SK-N-SH (cell line): Measurements from ENCODE around the gene CISD3. TPM values are rescaled to one million over a fixed set of nuclear protein-coding genes. Genes with fewer than 3 reads are reported as not detected.

Experiments
- CTCF ChIA-PET: fragments of 300-600, 350-600 bp; formaldehyde crosslinking; extraction: SDS; loops from one replicate; lab custom pipeline; 2021; lab: Yijun Ruan, JAX
- POLR2A ChIA-PET: fragments of 350-600 bp; sonication (Branson Sonifier 250); formaldehyde crosslinking; extraction: SDS; loops from one replicate; lab custom pipeline; 2020; ENCODE audit warnings: antibody characterized with exemption, inconsistent platforms; lab: Yijun Ruan, JAX
- DNase-seq: peaks from one replicate; pipeline ENCODE4 v3.0.0; 2012
- H2AFZ ChIP-seq: fragments of 200-600 bp; sonication (generic); 2 replicates; pipeline ENCODE4 v1.8.1; 2016; ENCODE audit warnings: antibody characterized with exemption, mild to moderate bottlenecking, low read depth
- H3F3A ChIP-seq: fragments of 200-600 bp; sonication (generic); replicated peaks from 2 replicates; pipeline ENCODE3; 2016; ENCODE audit warnings: antibody characterized with exemption, mild to moderate bottlenecking; ENCODE audit not compliant: insufficient read depth
- H3K27ac ChIP-seq, 2 experiments: fragments of 200-500 bp in 1 of 2; fragments of 200-600 bp in 1 of 2; sonication (Bioruptor generic) in 1 of 2; sonication (generic), shearing (Covaris generic) in 1 of 2; 2 replicates each; pipeline versions ENCODE4 v1.5.1 to v1.6.1; 2014 to 2016; ENCODE audit warnings: low read depth in 2 of 2, inconsistent platforms in 1 of 2, low read length in 1 of 2, mild to moderate bottlenecking in 1 of 2, mixed read lengths in 1 of 2
- H3K27me3 ChIP-seq: fragments of 200-600 bp; sonication (generic), shearing (Covaris generic); 2 replicates; pipeline ENCODE4 v1.6.1; 2016; ENCODE audit warnings: mixed run types; ENCODE audit not compliant: insufficient read depth
- H3K36me3 ChIP-seq, 2 experiments: fragments of 200-500 bp in 1 of 2; fragments of 200-600 bp in 1 of 2; sonication (Bioruptor generic) in 1 of 2; sonication (generic) in 1 of 2; replicated peaks in 1 of 2; 2 replicates each; pipeline versions ENCODE3 to v1.5.1; 2014 to 2016; ENCODE audit warnings: low read length in 1 of 2, mild to moderate bottlenecking in 1 of 2; ENCODE audit not compliant: insufficient read depth in 2 of 2, control insufficient read depth in 1 of 2
- H3K4me1 ChIP-seq, 2 experiments: fragments of 200-500 bp in 1 of 2; fragments of 200-600 bp in 1 of 2; sonication (Bioruptor generic) in 1 of 2; sonication (generic), shearing (Covaris generic) in 1 of 2; 2 replicates each; pipeline versions ENCODE4 v1.5.1 to v1.6.1; 2014 to 2016; ENCODE audit warnings: low read depth in 1 of 2, low read length in 1 of 2, mixed run types in 1 of 2; ENCODE audit not compliant: insufficient read depth in 2 of 2, control insufficient read depth in 1 of 2
- H3K4me2 ChIP-seq: fragments of 200-600 bp; sonication (generic), shearing (Covaris generic); 2 replicates; pipeline ENCODE4 v1.6.1; 2017; ENCODE audit warnings: mixed run types
- H3K4me3 ChIP-seq, 2 experiments: fragments of 200-500 bp in 1 of 2; fragments of 200-600 bp in 1 of 2; sonication (Bioruptor generic) in 1 of 2; sonication (generic), shearing (Covaris generic) in 1 of 2; 2 replicates each; pipeline versions ENCODE4 v1.5.1 to v1.8.1; 2014 to 2016; ENCODE audit warnings: low read depth in 2 of 2, inconsistent platforms in 1 of 2, low read length in 1 of 2, mild to moderate bottlenecking in 1 of 2, mixed read lengths in 1 of 2, moderate library complexity in 1 of 2
- H3K79me2 ChIP-seq: fragments of 200-600 bp; sonication (generic); 2 replicates; pipeline ENCODE4 v1.8.1; 2017; ENCODE audit warnings: mild to moderate bottlenecking; ENCODE audit not compliant: insufficient read depth
- H3K9ac ChIP-seq: fragments of 200-600 bp; sonication (generic); 2 replicates; pipeline ENCODE4 v1.6.1; 2017; ENCODE audit warnings: mixed run types
- H3K9me2 ChIP-seq: fragments of 200-600 bp; sonication (generic); 2 replicates; pipeline ENCODE4 v1.6.1; 2017; ENCODE audit warnings: mixed run types
- H3K9me3 ChIP-seq: fragments of 200-600 bp; sonication (generic); 2 replicates; pipeline ENCODE4 v1.6.1; 2017; ENCODE audit warnings: mixed run types, mild to moderate bottlenecking, moderate library complexity
- H4K20me1 ChIP-seq: fragments of 200-600 bp; sonication (generic); 2 replicates; pipeline ENCODE4 v1.6.1; 2017; ENCODE audit warnings: mild to moderate bottlenecking, mixed run types; ENCODE audit not compliant: insufficient read depth
- FOSL2 ChIP-seq: IDR thresholded peaks from 2 replicates; pipeline ENCODE4 v1.4.0; 2012; ENCODE audit warnings: low read depth, mild to moderate bottlenecking, moderate library complexity, borderline replicate concordance
- FOXM1 ChIP-seq: IDR thresholded peaks from 2 replicates; pipeline ENCODE4 v1.4.0; 2012; ENCODE audit warnings: low read depth, mild to moderate bottlenecking
- GATA2 ChIP-seq: sonication (generic); formaldehyde crosslinking; IDR thresholded peaks from 2 replicates; pipeline ENCODE4 v1.5.0; 2020; ENCODE audit warnings: mild to moderate bottlenecking, missing genetic modification reagents
- MXI1 ChIP-seq: IDR thresholded peaks from 2 replicates; pipeline ENCODE4 v1.6.1; 2012; ENCODE audit warnings: mild to moderate bottlenecking, low read depth, low read length, improper control_type of control experiment
- NRF1 ChIP-seq: IDR thresholded peaks from 2 replicates; pipeline ENCODE4 v1.6.1; 2012; ENCODE audit warnings: low read depth, mild to moderate bottlenecking, low read length
- TAF1 ChIP-seq: IDR thresholded peaks from 2 replicates; pipeline ENCODE4 v1.6.1; 2012; ENCODE audit warnings: low read depth, mild to moderate bottlenecking, low read length, moderate library complexity, borderline replicate concordance
- TCF12 ChIP-seq: IDR thresholded peaks from 2 replicates; pipeline ENCODE4 v1.4.0; 2012
- TEAD4 ChIP-seq: IDR thresholded peaks from 2 replicates; pipeline ENCODE4 v1.4.0; 2012; ENCODE audit warnings: mild to moderate bottlenecking, borderline replicate concordance; ENCODE audit not compliant: insufficient read depth
- USF1 ChIP-seq: IDR thresholded peaks from 2 replicates; pipeline ENCODE4 v1.4.0; 2012; ENCODE audit warnings: low read depth, borderline replicate concordance
- USF2 ChIP-seq: fragments of 150-350 bp; IDR thresholded peaks from 2 replicates; pipeline ENCODE4 v1.6.1; 2017; ENCODE audit warnings: antibody characterized with exemption, low read length, low read depth, borderline replicate concordance
- YY1 ChIP-seq: IDR thresholded peaks from 2 replicates; pipeline ENCODE4 v1.4.0; 2012; ENCODE audit warnings: low read depth, mild to moderate bottlenecking
- WGBS: methylation state at CpG from one replicate; pipeline ENCODE4 v1.1.6; 2017; ENCODE audit warnings: low lambda C conversion rate; 5-methylcytosine and 5-hydroxymethylcytosine counted together
- polyA plus RNA-seq, 3 experiments: library from polyadenylated mRNA; depleted of rRNA; stranded (reverse); fragments of >200 nt; gene quantifications; 2 replicates each; pipeline ENCODE4 v1.2.3, GENCODE V29; 2012
- TF ChIP-seq, protein P1 (sequence below): IDR thresholded peaks from 2 replicates; pipeline ENCODE4 v1.6.1; 2012; ENCODE audit warnings: mild to moderate bottlenecking, low read depth, low read length, moderate library complexity

CISD3 gene
- polyA plus RNA-seq, 1 of the 3 experiments (the other 2 are of a cell fraction), result 16.5 TPM

DNA sequence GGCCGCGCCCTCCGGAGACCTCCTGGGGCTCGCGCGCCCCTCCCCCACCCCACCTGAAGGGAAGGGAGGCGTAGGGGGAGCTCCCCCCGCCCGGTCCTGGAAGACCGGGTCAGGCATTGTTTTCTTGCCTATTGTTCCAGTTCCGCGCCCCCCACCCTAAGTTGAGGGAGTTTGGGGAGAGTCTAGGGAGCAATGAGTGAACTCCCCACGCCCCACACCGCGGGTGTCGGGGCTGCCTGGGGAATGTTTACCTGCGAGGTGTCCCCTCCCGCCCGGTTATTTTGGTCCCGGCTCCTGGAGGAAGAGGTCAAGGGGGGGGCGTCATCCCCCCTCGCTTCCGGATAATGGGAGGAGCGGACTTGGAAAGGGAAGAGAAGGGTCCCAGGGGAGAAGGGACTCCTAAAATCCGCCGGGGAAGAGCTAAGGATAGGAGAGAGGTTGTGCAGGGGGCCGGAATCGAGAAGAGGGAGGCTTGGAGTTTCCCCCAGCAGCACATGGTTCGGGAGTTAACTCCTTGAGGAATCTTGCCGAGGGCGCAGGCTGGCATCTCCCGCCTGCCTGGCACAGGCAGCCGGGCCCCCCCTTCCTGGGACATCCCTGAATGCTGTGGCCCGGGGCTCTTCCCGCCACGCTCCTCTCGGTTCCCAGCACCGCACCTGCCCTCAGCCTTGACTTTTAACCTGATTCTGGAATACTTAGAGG lies 24.2 kb upstream of the CISD3 start (continued):
- TF ChIP-seq USF2 (no peak), TAF1 (0 out of 2 replicates have a peak, but pooled peaks have one; percentile 17), TEAD4 (no peak)

DNA sequence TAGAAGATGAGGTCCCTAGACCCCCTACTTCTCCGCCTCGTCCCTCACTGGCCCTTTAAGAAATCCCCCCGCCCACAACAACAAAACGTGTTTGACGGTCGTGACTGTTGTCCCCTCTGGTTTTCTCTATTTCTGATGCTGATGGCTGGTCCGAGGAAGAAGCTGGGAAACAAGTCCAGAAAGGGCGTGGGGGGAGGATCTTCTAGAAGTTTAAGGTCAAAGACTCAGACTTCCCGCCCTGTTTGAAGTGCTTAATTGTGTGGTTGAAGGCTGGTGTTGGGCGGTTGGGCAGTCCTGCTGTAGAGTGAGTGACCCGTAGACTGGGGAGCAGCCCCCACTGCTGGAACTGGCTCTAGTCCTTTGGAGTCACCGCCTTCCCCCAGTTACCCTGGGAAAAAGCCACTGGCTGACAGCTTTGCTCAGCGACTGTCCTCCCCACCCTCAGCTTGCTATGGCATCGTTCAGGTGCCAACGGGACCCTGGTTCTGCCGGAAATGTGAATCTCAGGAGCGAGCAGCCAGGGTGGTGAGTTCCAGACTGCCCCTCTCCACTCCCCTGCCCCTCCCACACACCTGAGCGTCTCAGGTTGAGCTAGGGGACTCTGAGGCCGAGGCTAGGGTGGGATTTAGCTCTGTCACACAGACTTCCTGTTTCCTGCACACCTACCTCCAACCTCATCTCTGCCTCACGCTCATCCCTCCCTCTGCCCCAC lies 23.5 kb upstream of the CISD3 start:
- CTCF ChIA-PET, result interaction anchor here (0.6 to 3.8 kb wide), 6 partner anchors 25 to 349 kb away, joined by 3 to 25 read pairs (median 4); no protein-coding TSS in a partner anchor
- Histone ChIP-seq H3K9me2 (no peaks in the 10 kb centered on the region), H3F3A (peaks cover 22% of the 10 kb centered on the region)
- TF ChIP-seq FOXM1 (no peak), MXI1 (0 out of 2 replicates have a peak, but pooled peaks have one; percentile 8)
- TF ChIP-seq, all 33 proteins: peak for 1
- WGBS, result 30% methylated on average over 15 of the region's 20 CpGs
- peak overlapping the region; percentile 66; the same call in 1 of the 2 replicates for H2AFZ ChIP-seq
- H3K27ac ChIP-seq, result peak overlapping the region in 1 of 2 experiments; percentile 96; a peak in 2 of 4 replicates
- H3K79me2 ChIP-seq, result peaks cover 47% of the 10 kb centered on the region; the same call in 1 of the 2 replicates
- peaks cover 9% of the 10 kb centered on the region; the same call in 1 of the 2 replicates for H4K20me1 ChIP-seq
- H3K36me3 ChIP-seq, result peaks cover 9 to 32% of the 10 kb centered on the region in 2 experiments
- H3K4me1 ChIP-seq, result peaks cover 7 to 39% of the 10 kb centered on the region in 2 experiments; a peak in 2 of 4 replicates
- peak overlapping the region; percentile 75; the same call in 1 of the 2 replicates for H3K9ac ChIP-seq
- no peaks in the 10 kb centered on the region for H3K27me3 ChIP-seq
- peak overlapping the region; percentile 88 to 98 for H3K4me3 ChIP-seq
- H3K9me3 ChIP-seq, result no peaks in the 10 kb centered on the region
- DNase-seq, result no peak
- POLR2A ChIA-PET, result interaction anchor here (1.4 to 3.7 kb wide), 4 partner anchors 10 to 22 kb away, joined by 3 to 14 read pairs (median 8); no protein-coding TSS in a partner anchor
- peak overlapping the region; percentile 89 for H3K4me2 ChIP-seq

DNA sequence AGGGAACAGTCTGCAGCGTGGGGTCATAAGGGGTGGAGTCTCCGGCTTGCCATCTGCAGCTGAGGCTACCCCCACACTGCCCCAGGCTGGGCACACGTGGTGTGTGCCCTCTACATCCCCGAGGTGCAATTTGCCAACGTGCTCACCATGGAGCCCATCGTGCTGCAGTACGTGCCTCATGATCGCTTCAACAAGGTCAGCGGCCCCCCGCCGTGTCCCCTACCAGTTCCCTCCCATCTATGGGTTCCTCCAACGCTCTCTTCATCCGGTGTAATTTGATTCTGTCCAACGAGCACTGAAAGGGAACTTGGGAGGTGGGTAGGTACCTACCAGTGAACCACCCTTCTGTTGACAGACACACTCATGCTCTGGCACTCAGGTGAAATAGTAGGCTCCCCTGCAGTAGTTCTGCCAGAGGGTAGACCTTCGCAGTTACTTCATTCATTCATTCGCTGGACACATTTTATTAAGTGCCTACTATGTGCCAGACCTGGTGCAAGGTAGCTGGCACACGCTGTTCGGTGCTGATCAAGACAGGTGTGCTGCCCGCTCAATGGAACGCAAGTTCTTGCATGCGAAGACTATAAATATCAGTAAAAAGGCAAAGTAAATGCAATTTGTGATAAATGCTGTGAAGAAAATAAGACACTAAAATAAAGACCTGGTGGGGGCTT lies 22.3 kb upstream of the CISD3 start:
- Histone ChIP-seq H3K4me3 (no peak overlapping the region), H2AFZ (no peak overlapping the region), H3K9me3 (no peaks in the 10 kb centered on the region), H4K20me1 (peaks cover 9% of the 10 kb centered on the region; the same call in 1 of the 2 replicates), H3F3A (peaks cover 14% of the 10 kb centered on the region), H3K9me2 (no peaks in the 10 kb centered on the region), H3K36me3 (peaks cover 9 to 41% of the 10 kb centered on the region in 2 experiments), H3K79me2 (peaks cover 47% of the 10 kb centered on the region; the same call in 1 of the 2 replicates), H3K4me2 (no peak overlapping the region), H3K9ac (no peak overlapping the region), H3K27me3 (no peaks in the 10 kb centered on the region), H3K27ac (no peak overlapping the region), H3K4me1 (peaks cover 6 to 34% of the 10 kb centered on the region in 2 experiments; a peak in 2 of 4 replicates)
- CTCF ChIA-PET, result interaction anchor here (1.3 to 3.8 kb wide), 4 partner anchors 23 to 44 kb away, joined by 4 to 25 read pairs (median 8); no protein-coding TSS in a partner anchor
- POLR2A ChIA-PET, result interaction anchor here (2.5 to 3.7 kb wide), 2 partner anchors 9 to 17 kb away, joined by 11 to 14 read pairs; no protein-coding TSS in a partner anchor
- no peak for DNase-seq
- 91% methylated on average over 21 of the region's 21 CpGs for WGBS
- TF ChIP-seq, protein P1, sequence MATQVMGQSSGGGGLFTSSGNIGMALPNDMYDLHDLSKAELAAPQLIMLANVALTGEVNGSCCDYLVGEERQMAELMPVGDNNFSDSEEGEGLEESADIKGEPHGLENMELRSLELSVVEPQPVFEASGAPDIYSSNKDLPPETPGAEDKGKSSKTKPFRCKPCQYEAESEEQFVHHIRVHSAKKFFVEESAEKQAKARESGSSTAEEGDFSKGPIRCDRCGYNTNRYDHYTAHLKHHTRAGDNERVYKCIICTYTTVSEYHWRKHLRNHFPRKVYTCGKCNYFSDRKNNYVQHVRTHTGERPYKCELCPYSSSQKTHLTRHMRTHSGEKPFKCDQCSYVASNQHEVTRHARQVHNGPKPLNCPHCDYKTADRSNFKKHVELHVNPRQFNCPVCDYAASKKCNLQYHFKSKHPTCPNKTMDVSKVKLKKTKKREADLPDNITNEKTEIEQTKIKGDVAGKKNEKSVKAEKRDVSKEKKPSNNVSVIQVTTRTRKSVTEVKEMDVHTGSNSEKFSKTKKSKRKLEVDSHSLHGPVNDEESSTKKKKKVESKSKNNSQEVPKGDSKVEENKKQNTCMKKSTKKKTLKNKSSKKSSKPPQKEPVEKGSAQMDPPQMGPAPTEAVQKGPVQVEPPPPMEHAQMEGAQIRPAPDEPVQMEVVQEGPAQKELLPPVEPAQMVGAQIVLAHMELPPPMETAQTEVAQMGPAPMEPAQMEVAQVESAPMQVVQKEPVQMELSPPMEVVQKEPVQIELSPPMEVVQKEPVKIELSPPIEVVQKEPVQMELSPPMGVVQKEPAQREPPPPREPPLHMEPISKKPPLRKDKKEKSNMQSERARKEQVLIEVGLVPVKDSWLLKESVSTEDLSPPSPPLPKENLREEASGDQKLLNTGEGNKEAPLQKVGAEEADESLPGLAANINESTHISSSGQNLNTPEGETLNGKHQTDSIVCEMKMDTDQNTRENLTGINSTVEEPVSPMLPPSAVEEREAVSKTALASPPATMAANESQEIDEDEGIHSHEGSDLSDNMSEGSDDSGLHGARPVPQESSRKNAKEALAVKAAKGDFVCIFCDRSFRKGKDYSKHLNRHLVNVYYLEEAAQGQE, result no peak
- TF ChIP-seq YY1 (no peak), TEAD4 (no peak), GATA2 (CRISPR knock-in tag) (no peak), NRF1 (no peak), MXI1 (no peak), TCF12 (no peak), FOSL2 (no peak), TAF1 (no peak), USF1 (no peak), USF2 (no peak)
